PFSK-1 (cell line): Measurements from ENCODE around the gene ECE2.

Source experiments
- POLR2AphosphoS5 ChIP-seq: IDR thresholded peaks from 2 replicates; pipeline ENCODE4 v1.6.1; 2012; ENCODE audit warnings: low read depth, mild to moderate bottlenecking, control low read depth, low read length, moderate library complexity
- REST ChIP-seq, 2 experiments: IDR thresholded peaks; 2 replicates each; pipeline versions ENCODE4 v1.6.1 to v1.8.0; 2011 to 2012; ENCODE audit warnings: low read depth in 2 of 2, low read length in 2 of 2, control low read depth in 1 of 2, inconsistent platforms in 1 of 2, mild to moderate bottlenecking in 1 of 2, moderate library complexity in 1 of 2; ENCODE audit not compliant: insufficient read depth in 1 of 2
- TAF1 ChIP-seq: IDR thresholded peaks from 2 replicates; pipeline ENCODE4 v1.6.1; 2012; ENCODE audit warnings: low read length, control low read depth, borderline replicate concordance; ENCODE audit not compliant: insufficient read depth

GRCh38 chr3:184316792-184317191 is 41.0 kb downstream of the ECE2 start:
- no peak; the same call in 1 of the 2 replicates for TF ChIP-seq POLR2AphosphoS5
- no peak for TF ChIP-seq REST (IDR thresholded peaks at IDR 0.05; ENCODE audit: insufficient read depth in 1 of 2, low read depth in 2 of 2, low read length in 2 of 2)
- TF ChIP-seq TAF1 = no peak
